RWPE2 (cell line): ENCODE results near the gene CSTF3.
"Not testable (repeated sequence)": the region's sequence is repeated elsewhere in the genome, so short reads cannot be mapped to it uniquely, and the experiment has no call there.

ENCODE experiments used
- ATAC-seq: fragments of 200-7000 bp; cut with Tn5 transposase; 3 replicates; pipeline ENCODE4 v1.9.1; 2021; ENCODE audit warnings: low read depth
- DNase-seq: peaks from one replicate; pipeline ENCODE4 v3.0.0-alpha.2; 2020; ENCODE audit warnings: low spot score
- H3K27ac ChIP-seq: fragments of 450-650 bp; 2 replicates; pipeline ENCODE4 v1.5.1; 2017; ENCODE audit warnings: mild to moderate bottlenecking; ENCODE audit not compliant: poor library complexity, severe bottlenecking
- H3K27me3 ChIP-seq: fragments of 250-450 bp; sonication (Bioruptor Pico); 2 replicates; pipeline ENCODE4 v1.5.1; 2021; ENCODE audit warnings: mild to moderate bottlenecking, moderate library complexity; ENCODE audit not compliant: insufficient read depth, poor library complexity, severe bottlenecking
- H3K36me3 ChIP-seq: fragments of 250-450 bp; sonication (Bioruptor Pico); 2 replicates; pipeline ENCODE4 v1.5.1; 2020; ENCODE audit warnings: low read depth, mild to moderate bottlenecking, moderate library complexity
- H3K4me1 ChIP-seq: fragments of 250-450 bp; sonication (Bioruptor Pico); 2 replicates; pipeline ENCODE4 v1.5.1; 2021; ENCODE audit warnings: mild to moderate bottlenecking, moderate library complexity; ENCODE audit not compliant: insufficient read depth, poor library complexity, severe bottlenecking
- H3K4me3 ChIP-seq: fragments of 250-450 bp; sonication (Bioruptor Pico); 2 replicates; pipeline ENCODE4 v1.5.1; 2021; ENCODE audit warnings: mild to moderate bottlenecking, moderate library complexity; ENCODE audit not compliant: severe bottlenecking
- H3K9me3 ChIP-seq: fragments of 250-450 bp; sonication (Bioruptor Pico); 2 replicates; pipeline ENCODE4 v1.5.1; 2021; ENCODE audit warnings: mild to moderate bottlenecking, moderate library complexity; ENCODE audit not compliant: severe bottlenecking
- CTCF ChIP-seq: fragments of 450-650 bp; IDR thresholded peaks from one replicate; pipeline ENCODE4 v1.5.1; 2017; ENCODE audit warnings: mild to moderate bottlenecking, moderate library complexity; ENCODE audit not compliant: poor library complexity, severe bottlenecking

CSTF3 gene

GRCh38 chr11:33182246-33182878, 21.1 kb upstream of the CSTF3 start:
- Histone ChIP-seq H3K36me3 (no peaks in the 10 kb centered on the region), H3K9me3 (no peaks in the 10 kb centered on the region), H3K27me3 (no peaks in the 10 kb centered on the region), H3K4me3 (no peak overlapping the region), H3K27ac (no peak overlapping the region), H3K4me1 (no peaks in the 10 kb centered on the region)
- TF ChIP-seq CTCF = no peak
- no peak for DNase-seq
- ATAC-seq = no peak

GRCh38 chr11:33179348-33179803, 18.1 kb upstream of the CSTF3 start:
- Histone ChIP-seq H3K36me3 (no peaks in the 10 kb centered on the region), H3K4me3 (no peak overlapping the region), H3K4me1 (no peaks in the 10 kb centered on the region), H3K27ac (no peak overlapping the region), H3K9me3 (no peaks in the 10 kb centered on the region), H3K27me3 (no peaks in the 10 kb centered on the region)
- ATAC-seq (no peak), DNase-seq (no peak)
- no peak for TF ChIP-seq CTCF

- Histone ChIP-seq H3K4me1 (no peaks in the 10 kb centered on the region), H3K4me3 (no peak overlapping the region), H3K27ac (no peak overlapping the region), H3K9me3 (no peaks in the 10 kb centered on the region), H3K36me3 (no peaks in the 10 kb centered on the region), H3K27me3 (no peaks in the 10 kb centered on the region)
- no peak for TF ChIP-seq CTCF
- DNase-seq (no peak), ATAC-seq (no peak)
These were observed 17.3 kb upstream of the CSTF3 start for GRCh38 chr11:33178443-33179180.

- Histone ChIP-seq H3K27ac (no peak overlapping the region), H3K4me3 (no peak overlapping the region), H3K4me1 (no peaks in the 10 kb centered on the region), H3K9me3 (no peaks in the 10 kb centered on the region), H3K27me3 (no peaks in the 10 kb centered on the region), H3K36me3 (no peaks in the 10 kb centered on the region)
- DNase-seq (no peak), ATAC-seq (no peak)
- no peak for TF ChIP-seq CTCF
These were observed 16.5 kb upstream of the CSTF3 start for GRCh38 chr11:33177676-33178336.

DNA sequence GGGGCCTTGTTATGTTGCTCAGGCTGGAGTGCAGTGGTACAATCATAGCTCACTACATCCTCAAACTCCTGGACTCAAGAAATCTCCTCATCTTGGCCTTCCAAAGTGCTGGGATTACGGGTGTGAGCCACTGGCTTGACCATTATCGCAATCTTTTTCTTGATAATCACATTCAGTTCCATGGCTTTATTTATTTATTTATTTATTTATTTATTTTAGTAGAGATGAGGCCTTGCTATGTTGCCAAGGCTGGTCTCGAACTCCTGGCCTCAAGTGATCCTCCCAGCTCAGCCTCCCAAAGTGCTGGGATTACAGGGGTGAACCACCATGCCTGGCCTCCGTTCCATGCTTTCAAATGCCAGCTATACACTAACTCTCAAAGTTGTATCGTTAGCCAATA, 15.5 kb upstream of the CSTF3 start:
- not testable (repeated sequence) for H3K4me3 ChIP-seq, H3K9me3 ChIP-seq, H3K36me3 ChIP-seq, DNase-seq, H3K27ac ChIP-seq, H3K27me3 ChIP-seq, ATAC-seq, H3K4me1 ChIP-seq
